GM12878 (cell line): ENCODE measurements around the gene RARRES2. TPM values are rescaled to one million over a fixed set of nuclear protein-coding genes. Genes with fewer than 3 reads are reported as not detected.

Experiments used
- BCL11A ChIP-seq: IDR thresholded peaks from 2 replicates; pipeline ENCODE4 v1.6.1; 2011; ENCODE audit warnings: low read depth, low read length
- CHD2 ChIP-seq: IDR thresholded peaks from 2 replicates; pipeline ENCODE4 v1.6.1; 2011; ENCODE audit warnings: low read depth, low read length, improper control_type of control experiment, borderline replicate concordance
- DPF2 ChIP-seq: fragments of 450-650 bp; IDR thresholded peaks from 2 replicates; pipeline ENCODE4 v1.6.1; 2017; ENCODE audit warnings: mild to moderate bottlenecking
- ETV6 ChIP-seq, 2 experiments: fragments of 450-650 bp in 1 of 2; IDR thresholded peaks in 1 of 2; conservative IDR thresholded peaks in 1 of 2; 2 replicates each; pipeline ENCODE4 v1.6.1; 2014; ENCODE audit warnings: antibody characterized with exemption in 1 of 2, borderline replicate concordance in 1 of 2, low read depth in 1 of 2, mild to moderate bottlenecking in 1 of 2, moderate library complexity in 1 of 2
- HDGF ChIP-seq: fragments of 450-650 bp; IDR thresholded peaks from 2 replicates; pipeline ENCODE4 v1.6.1; 2016; ENCODE audit warnings: antibody characterized with exemption
- KLF5 ChIP-seq: fragments of 450-650 bp; IDR thresholded peaks from 2 replicates; pipeline ENCODE4 v1.6.1; 2014; ENCODE audit warnings: mild to moderate bottlenecking; ENCODE audit not compliant: partially characterized antibody
- MTA3 ChIP-seq: IDR thresholded peaks from 2 replicates; pipeline ENCODE4 v1.6.1; 2012; ENCODE audit warnings: low read length, inconsistent platforms, borderline replicate concordance
- NFYB ChIP-seq: IDR thresholded peaks from 2 replicates; pipeline ENCODE4 v1.6.1; 2011; ENCODE audit warnings: low read depth, mild to moderate bottlenecking, low read length, improper control_type of control experiment, moderate library complexity; ENCODE audit not compliant: insufficient read depth
- PBX3 ChIP-seq: IDR thresholded peaks from 2 replicates; pipeline ENCODE4 v1.6.1; 2011; ENCODE audit warnings: mild to moderate bottlenecking, low read depth, low read length, moderate library complexity; ENCODE audit not compliant: insufficient replicate concordance
- SKIL ChIP-seq: fragments of 450-650 bp; IDR thresholded peaks from 2 replicates; pipeline ENCODE4 v1.6.1; 2017; ENCODE audit warnings: mild to moderate bottlenecking, low read depth, inconsistent platforms; ENCODE audit not compliant: poor library complexity, severe bottlenecking
- SPI1 ChIP-seq: IDR thresholded peaks from 2 replicates; pipeline ENCODE4 v1.6.1; 2011; ENCODE audit warnings: low read depth, mild to moderate bottlenecking, low read length, moderate library complexity, borderline replicate concordance; ENCODE audit not compliant: insufficient read depth
- SREBF1 ChIP-seq: IDR thresholded peaks from 2 replicates; pipeline ENCODE4 v1.6.1; 2012; ENCODE audit warnings: mild to moderate bottlenecking, low read length
- USF2 ChIP-seq: IDR thresholded peaks from 2 replicates; pipeline ENCODE4 v1.6.1; 2011; ENCODE audit warnings: low read depth, low read length, improper control_type of control experiment, borderline replicate concordance
- ZBTB11 ChIP-seq: fragments of 450-650 bp; formaldehyde crosslinking; IDR thresholded peaks from 2 replicates; pipeline ENCODE4 v1.5.0; 2022; ENCODE audit warnings: mild to moderate bottlenecking, missing genetic modification characterization
- ZNF687 ChIP-seq: fragments of 450-650 bp; IDR thresholded peaks from 2 replicates; pipeline ENCODE4 v1.6.1; 2017; ENCODE audit warnings: mild to moderate bottlenecking, moderate library complexity
- ZZZ3 ChIP-seq: IDR thresholded peaks from 2 replicates; pipeline ENCODE4 v1.6.1; 2011; ENCODE audit warnings: low read depth; ENCODE audit not compliant: control insufficient read depth, insufficient read length
- polyA plus RNA-seq, 11 experiments: library from polyadenylated mRNA; depleted of rRNA in 4 of 11; unstranded in 6 of 11; stranded (reverse) in 5 of 11; fragments of >200 nt; fragmentation: Nextera tagmentation in 4 of 11; fragmentation: Illumina TruSeq in 1 of 11; extraction: Ambion mirVana in 4 of 11; extraction: Trizol in 1 of 11; gene quantifications; 1 replicate in 1 of 11; 2 replicates in 10 of 11; pipeline versions ENCODE4 v1.2.1 to v1.2.3, GENCODE V29; 2011 to 2016; ENCODE audit warnings: inconsistent platforms in 2 of 11, missing spikeins in 2 of 11, low read depth in 1 of 11
- total RNA-seq, 4 experiments: library from RNA; depleted of rRNA in 3 of 4; stranded (reverse); fragments of >200 nt in 3 of 4; fragmentation: Illumina TruSeq in 1 of 4; extraction: Trizol in 1 of 4; gene quantifications; 2 replicates each; pipeline versions ENCODE4 v1.2.1 to v1.2.3, GENCODE V29; 2013 to 2021

The RARRES2 gene
- total and polyA plus RNA-seq, 10 of the 15 experiments (the other 5 are each of a cell fraction or from before 2014, with no cell fraction given) = 0.13 to 2.2 (median 0.40) TPM; not detected in 3

GRCh38 chr7:150378853-150379440 lies 37.5 kb upstream of the RARRES2 start, which contains the start of gene ZNF775 (continued):
- TF ChIP-seq PBX3 (peak; percentile 92), HDGF (no peak), ZNF687 (peak; percentile 55), KLF5 (peak; percentile 67), ZZZ3 (no peak), SKIL (no peak), USF2 (peak; percentile 70), NFYB (peak; percentile 99), DPF2 (peak; percentile 90), SREBF1 (0 out of 2 replicates have a peak, but pooled peaks have one; percentile 26), BCL11A (no peak), ETV6 (conservative IDR thresholded peaks at IDR 0.05 in 1 of 2, IDR thresholded peaks at IDR 0.05 in 1 of 2; ENCODE audit: borderline replicate concordance in 1 of 2, low read depth in 1 of 2) (no peak), CHD2 (peak; percentile 95), MTA3 (no peak; the same call in 1 of the 2 replicates), SPI1 (no peak; the same call in 1 of the 2 replicates), ZBTB11 (CRISPR knock-in tag) (no peak)
